D721Med (cell line): ENCODE results near the gene KCMF1.

Experiments used
- DNase-seq: peaks from one replicate; pipeline ENCODE4 v3.0.0; 2011; ENCODE audit warnings: low spot score; ENCODE audit not compliant: insufficient read length
- FAIRE-seq: peaks from 2 replicates; lab custom pipeline; 2011; peaks lifted over from hg19 to GRCh38; lab: Jason Lieb, UNC
- TF ChIP-seq, protein P1 (sequence below): IDR thresholded peaks from 2 replicates; pipeline ENCODE4 v1.5.1; 2012; ENCODE audit warnings: mild to moderate bottlenecking, control low read depth; ENCODE audit not compliant: insufficient read depth; ENCODE audit errors: missing control alignments

KCMF1 gene

GRCh38 chr2:85091838-85092237 lies 120.9 kb downstream of the KCMF1 start:
- FAIRE-seq = no peak

DNA sequence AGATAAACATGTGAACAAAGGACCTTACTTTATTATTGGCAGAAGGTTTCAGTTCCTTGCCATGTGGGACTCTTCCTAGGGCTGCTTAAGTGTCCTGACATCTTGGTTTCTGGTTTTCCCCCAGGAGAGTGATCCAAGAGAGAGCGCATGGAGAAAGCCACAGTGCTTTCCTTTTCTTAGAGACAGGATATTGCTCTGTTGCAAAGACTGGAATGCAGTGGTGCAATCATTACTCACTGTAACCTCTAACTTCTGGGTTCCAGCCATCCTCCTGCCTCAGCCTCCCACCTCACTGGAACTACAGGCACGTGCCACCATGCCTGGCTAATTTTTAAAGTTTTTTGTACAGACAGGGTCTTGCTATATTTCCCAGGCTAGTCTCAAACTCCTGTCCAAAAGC lies 124.1 kb downstream of the KCMF1 start:
- FAIRE-seq = no peak
- TF ChIP-seq, protein P1, sequence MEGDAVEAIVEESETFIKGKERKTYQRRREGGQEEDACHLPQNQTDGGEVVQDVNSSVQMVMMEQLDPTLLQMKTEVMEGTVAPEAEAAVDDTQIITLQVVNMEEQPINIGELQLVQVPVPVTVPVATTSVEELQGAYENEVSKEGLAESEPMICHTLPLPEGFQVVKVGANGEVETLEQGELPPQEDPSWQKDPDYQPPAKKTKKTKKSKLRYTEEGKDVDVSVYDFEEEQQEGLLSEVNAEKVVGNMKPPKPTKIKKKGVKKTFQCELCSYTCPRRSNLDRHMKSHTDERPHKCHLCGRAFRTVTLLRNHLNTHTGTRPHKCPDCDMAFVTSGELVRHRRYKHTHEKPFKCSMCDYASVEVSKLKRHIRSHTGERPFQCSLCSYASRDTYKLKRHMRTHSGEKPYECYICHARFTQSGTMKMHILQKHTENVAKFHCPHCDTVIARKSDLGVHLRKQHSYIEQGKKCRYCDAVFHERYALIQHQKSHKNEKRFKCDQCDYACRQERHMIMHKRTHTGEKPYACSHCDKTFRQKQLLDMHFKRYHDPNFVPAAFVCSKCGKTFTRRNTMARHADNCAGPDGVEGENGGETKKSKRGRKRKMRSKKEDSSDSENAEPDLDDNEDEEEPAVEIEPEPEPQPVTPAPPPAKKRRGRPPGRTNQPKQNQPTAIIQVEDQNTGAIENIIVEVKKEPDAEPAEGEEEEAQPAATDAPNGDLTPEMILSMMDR = no peak
- no peak for DNase-seq

More at GRCh38 chr2:85091838-85092237, 120.9 kb downstream of the KCMF1 start:
- DNase-seq = no peak
- TF ChIP-seq, protein P1 = no peak

- TF ChIP-seq, protein P1 = no peak
- no peak for DNase-seq
- no peak for FAIRE-seq
These were observed 125.7 kb downstream of the KCMF1 start for GRCh38 chr2:85096616-85097015.

DNA sequence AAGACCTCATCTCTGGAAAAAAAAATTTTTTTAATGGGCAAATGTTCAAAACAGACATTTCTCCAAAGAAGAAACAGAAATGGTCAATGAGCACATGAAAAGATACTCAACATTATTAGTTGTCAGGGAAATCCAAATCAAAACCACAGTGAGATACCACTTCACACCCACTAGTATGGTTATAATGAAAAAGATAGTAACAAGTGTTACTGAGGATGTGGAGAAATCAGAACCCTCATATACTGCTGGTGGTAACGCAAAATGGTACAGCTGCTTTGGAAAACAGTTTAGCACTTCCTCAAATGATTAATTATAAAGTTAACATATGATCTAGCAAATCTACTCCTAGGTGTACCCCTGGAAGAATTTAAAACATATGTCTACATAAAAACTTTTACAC lies 133.3 kb downstream of the KCMF1 start:
- no peak for FAIRE-seq
- TF ChIP-seq, protein P1 = no peak
- DNase-seq = no peak

DNA sequence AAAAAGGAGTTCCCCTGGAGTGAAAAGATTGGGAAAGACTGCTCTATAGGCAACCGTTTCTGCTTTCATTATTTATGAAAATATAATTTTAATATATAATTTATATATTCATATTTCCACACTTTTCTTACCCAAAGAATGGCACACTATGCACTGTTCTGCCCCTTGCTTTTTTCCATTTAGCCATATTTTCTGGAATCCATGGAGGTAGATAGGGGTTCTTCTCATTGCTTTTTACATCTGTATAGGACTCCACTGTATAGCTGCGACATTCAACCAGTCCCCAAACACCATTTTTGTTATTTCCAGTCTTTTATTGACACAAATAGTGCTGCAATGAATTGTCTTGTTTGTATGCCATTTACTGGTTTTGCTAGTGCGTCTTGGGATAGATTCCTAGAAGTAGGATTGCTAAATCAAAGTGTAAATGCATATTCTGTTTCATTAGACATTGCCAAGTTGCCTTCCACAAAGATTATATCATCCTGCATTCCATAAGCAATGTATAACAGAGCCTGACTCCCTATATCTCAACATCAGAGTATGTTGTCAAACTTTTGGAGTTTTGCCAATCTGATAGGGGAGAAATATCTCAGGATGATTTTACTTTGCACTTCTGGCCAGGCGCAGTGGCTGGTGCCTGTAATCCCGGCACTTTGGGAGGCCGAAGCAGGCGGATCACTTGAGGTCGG lies 135.7 kb downstream of the KCMF1 start:
- no peak for FAIRE-seq
- TF ChIP-seq, protein P1 = no peak

More for the DNA sequence above, 135.7 kb downstream of the KCMF1 start:
- DNase-seq = no peak
